Airway epithelial cell (primary cell): ENCODE measurements around the gene TRIM45. TPM values are rescaled to one million over a fixed set of nuclear protein-coding genes. Genes with fewer than 3 reads are reported as not detected.

Source experiments
- total RNA-seq: library from RNA; depleted of rRNA; stranded (reverse); fragments of >200 nt; gene quantifications from 2 replicates; pipeline ENCODE4 v1.2.3, GENCODE V29; 2015

TRIM45 gene
- 0.65 and 1.7 TPM in 2 replicates for total RNA-seq

GRCh38 chr1:117121589-117122329 lies at the start of gene TRIM45:
TRIM45 (minus strand) TSS chr1:117121749; CDS start chr1:117121201, 548 bp downstream.

Other genes starting within 250 kb of the TRIM45 start
- gene PTGFRN, start 211.8 kb downstream of the TRIM45 start, total RNA-seq: 134 and 169 TPM in 2 replicates
- 0.07 and 0.14 TPM in 2 replicates for gene CD101, start 120.0 kb downstream of the TRIM45 start, total RNA-seq
- 17.3 and 30.4 TPM in 2 replicates for gene TTF2, start 61.4 kb downstream of the TRIM45 start, total RNA-seq
- gene VTCN1, start 89.2 kb upstream of the TRIM45 start, total RNA-seq: 0.35 and 0.84 TPM in 2 replicates
- gene MAN1A2, start 245.7 kb upstream of the TRIM45 start, total RNA-seq: 16.5 and 23.0 TPM in 2 replicates